Upper lobe of right lung (tissue), 1 donor: ENCODE data around the gene RCC2. TPM values are rescaled to one million over a fixed set of nuclear protein-coding genes. Genes with fewer than 3 reads are reported as not detected.

Experiments
- ATAC-seq: fragments of 200-7000 bp; cut with Tn5 transposase; one replicate; pipeline ENCODE4 v1.9.1; 2020; ENCODE audit warnings: mild to moderate bottlenecking, moderate library complexity
- DNase-seq: peaks from one replicate; pipeline ENCODE4 v3.0.0-alpha.2; 2020
- H3K27ac ChIP-seq: fragments of 200-600 bp; one replicate; pipeline ENCODE4 v1.8.0; 2022
- H3K27me3 ChIP-seq: fragments of 200-600 bp; one replicate; pipeline ENCODE4 v1.8.0; 2022; ENCODE audit warnings: mild to moderate bottlenecking
- H3K36me3 ChIP-seq: fragments of 200-600 bp; one replicate; pipeline ENCODE4 v1.8.0; 2022
- H3K4me1 ChIP-seq: fragments of 200-600 bp; one replicate; pipeline ENCODE4 v1.8.0; 2022
- H3K4me3 ChIP-seq: fragments of 200-600 bp; one replicate; pipeline ENCODE4 v1.8.0; 2022; ENCODE audit warnings: mild to moderate bottlenecking
- H3K9me3 ChIP-seq: fragments of 200-600 bp; one replicate; pipeline ENCODE4 v1.8.0; 2022
- CTCF ChIP-seq: fragments of 200-600 bp; IDR thresholded peaks from one replicate; pipeline ENCODE4 v1.8.0; 2022; ENCODE audit warnings: antibody characterized with exemption
- intact Hi-C: fragments of 100-400 bp; cut with DNase I; formaldehyde crosslinking; loops from one replicate; pipeline ENCODE4 v1.11.0; 2022
- total RNA-seq: library from RNA; stranded (reverse); fragmentation: NEBNext Ultra II Directional; extraction: Animal tissue kit (Norgen Biotek cat#: 25700); gene quantifications from one replicate; pipeline ENCODE4 v1.2.1, GENCODE V29; 2021
- donor health status: DM: no; HTN: yes; CAD: no; lungs with severe emphysema.

RCC2 gene
- total RNA-seq, 1 donor from 2014 or later, result 48.6 TPM

GRCh38 chr1:17405898-17406759, 33.3 kb downstream of the RCC2 start:
- H3K4me1 ChIP-seq, result no peaks in the 10 kb centered on the region
- H3K27ac ChIP-seq, result no peak overlapping the region
- H3K9me3 ChIP-seq, result no peaks in the 10 kb centered on the region
- no peaks in the 10 kb centered on the region for H3K27me3 ChIP-seq
- intact Hi-C loops, result no loop called here
- peaks cover 35% of the 10 kb centered on the region for H3K36me3 ChIP-seq
- no peak overlapping the region for H3K4me3 ChIP-seq
- TF ChIP-seq CTCF, result peak; percentile 71
- ATAC-seq (peak; percentile 91), DNase-seq (peak; percentile 79)

GRCh38 chr1:17404820-17405219, 34.7 kb downstream of the RCC2 start:
- no peak overlapping the region for H3K4me3 ChIP-seq
- H3K27me3 ChIP-seq, result no peaks in the 10 kb centered on the region
- H3K4me1 ChIP-seq, result no peaks in the 10 kb centered on the region
- no peak overlapping the region for H3K27ac ChIP-seq
- ATAC-seq (no peak), DNase-seq (no peak)
- intact Hi-C loops, result no loop called here
- H3K36me3 ChIP-seq, result peaks cover 22% of the 10 kb centered on the region
- TF ChIP-seq CTCF, result no peak
- no peaks in the 10 kb centered on the region for H3K9me3 ChIP-seq

- H3K4me3 ChIP-seq, result no peak overlapping the region
- no peak for DNase-seq
- H3K9me3 ChIP-seq, result no peaks in the 10 kb centered on the region
- no peaks in the 10 kb centered on the region for H3K27me3 ChIP-seq
- H3K4me1 ChIP-seq, result no peaks in the 10 kb centered on the region
- intact Hi-C loops, result no loop called here
- TF ChIP-seq CTCF, result no peak
- ATAC-seq, result no peak
- no peak overlapping the region for H3K27ac ChIP-seq
- H3K36me3 ChIP-seq, result peaks cover 15% of the 10 kb centered on the region
Measured at GRCh38 chr1:17404034-17404684, 35.3 kb downstream of the RCC2 start.

GRCh38 chr1:17403081-17403480, 36.4 kb downstream of the RCC2 start:
- DNase-seq, result no peak
- no peak overlapping the region for H3K27ac ChIP-seq
- no peak for TF ChIP-seq CTCF
- no peaks in the 10 kb centered on the region for H3K4me1 ChIP-seq
- no peak overlapping the region for H3K4me3 ChIP-seq
- no peaks in the 10 kb centered on the region for H3K27me3 ChIP-seq
- no peak for ATAC-seq
- intact Hi-C loops, result no loop called here
- H3K36me3 ChIP-seq, result peaks cover 4% of the 10 kb centered on the region
- H3K9me3 ChIP-seq, result no peaks in the 10 kb centered on the region

- Histone ChIP-seq H3K4me3 (no peak overlapping the region), H3K36me3 (no peaks in the 10 kb centered on the region), H3K9me3 (no peaks in the 10 kb centered on the region), H3K27me3 (no peaks in the 10 kb centered on the region), H3K27ac (no peak overlapping the region), H3K4me1 (no peaks in the 10 kb centered on the region)
- ATAC-seq, result no peak
- TF ChIP-seq CTCF, result no peak
- intact Hi-C loops, result no loop called here
- DNase-seq, result no peak
Measured at GRCh38 chr1:17401841-17402240, 37.6 kb downstream of the RCC2 start.
